ENCODE measurements around the gene METAP1D. TPM values are rescaled to one million over a fixed set of nuclear protein-coding genes. Genes with fewer than 3 reads are reported as not detected.
A peak's percentile ranks its signal among the peaks of the same experiment; 100 is the strongest.

METAP1D gene
- total RNA-seq, 1 experiment from 2014 or later: 8.6 TPM

DNA sequence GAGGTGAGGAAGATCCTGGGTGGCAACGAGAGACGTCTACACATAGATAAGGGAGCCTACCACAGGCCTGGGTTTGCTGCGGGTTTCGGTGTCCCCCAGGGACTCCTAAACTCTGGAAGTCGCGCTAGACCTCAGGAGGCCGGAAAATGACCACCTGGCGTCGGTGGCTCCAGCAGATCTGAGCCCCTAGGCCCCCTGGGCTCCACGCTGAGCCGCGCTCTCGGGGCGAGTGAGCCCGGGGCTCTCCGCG, 84.6 kb downstream of the METAP1D start:
- Histone ChIP-seq H3K36me3 (ENCODE audit: control insufficient read depth, insufficient read depth, low read length) (no peaks in the 10 kb centered on the region), H3K9me3 (ENCODE audit: control insufficient read depth, insufficient read depth, low read depth, low read length) (no peaks in the 10 kb centered on the region), H3K27me3 (ENCODE audit: control insufficient read depth, insufficient read depth, low read length) (no peaks in the 10 kb centered on the region), H3K4me3 (ENCODE audit: low read depth in 2 of 2, low read length in 2 of 2) (peak overlapping the region; percentile 67 to 73), H3K27ac (ENCODE audit: low read length) (peak overlapping the region; percentile 77), H3K4me1 (ENCODE audit: control insufficient read depth, insufficient read depth, low read length) (peaks cover 3% of the 10 kb centered on the region)
- no peak for TF ChIP-seq SIN3A (IDR thresholded peaks at IDR 0.05; ENCODE audit: borderline replicate concordance, insufficient read depth, low read depth, low read length)
- intact Hi-C loops (cut with micrococcal nuclease; ENCODE audit: unreplicated experiment): no loop called here
- no peak for ATAC-seq
- no TSS peak for BruUV-seq (replicated peaks)
- no peak for DNase-seq (ENCODE audit: low read depth, low spot score)
- ChIA-PET CTCF (no interaction called here), POLR2A (interaction anchor here (1.3 kb wide), 1 partner anchor 162 kb away, joined by 3 read pairs; the partner anchor contains the start of gene HAT1)
- in situ Hi-C loops (cut with HindIII; ENCODE audit: low pct_unique_long_range_greater_than_20kb, low sequenced_read_pairs): no loop called here

GRCh38 chr2:172084645-172085459, 85.1 kb downstream of the METAP1D start:
- in situ Hi-C loops (cut with HindIII; ENCODE audit: low pct_unique_long_range_greater_than_20kb, low sequenced_read_pairs) (no loop called here), intact Hi-C loops (cut with micrococcal nuclease; ENCODE audit: unreplicated experiment) (no loop called here)
- no peaks in the 10 kb centered on the region for H3K27me3 ChIP-seq (ENCODE audit: control insufficient read depth, insufficient read depth, low read length)
- TF ChIP-seq REST (IDR thresholded peaks at IDR 0.05; ENCODE audit: insufficient read depth in 1 of 2, low read depth in 2 of 2, low read length in 1 of 2): no peak
- no peak for TF ChIP-seq TCF7L2 (IDR thresholded peaks at IDR 0.05; ENCODE audit: low read depth, low read length)
- TF ChIP-seq CTCF (IDR thresholded peaks at IDR 0.05): no peak; the same call in 1 of the 2 replicates
- peak; percentile 75 for TF ChIP-seq POLR2AphosphoS5 (IDR thresholded peaks at IDR 0.05; ENCODE audit: low read depth, low read length)
- 0 out of 2 replicates have a peak, but pooled peaks have one; percentile 33 for TF ChIP-seq SIN3A (IDR thresholded peaks at IDR 0.05; ENCODE audit: borderline replicate concordance, insufficient read depth, low read depth, low read length)
- POLR2A ChIA-PET: interaction anchor here (0.6 to 1.3 kb wide), 2 partner anchors 162 to 417 kb away, joined by 3 read pairs; partner anchors contain the start of gene HAT1
- H3K4me3 ChIP-seq (ENCODE audit: low read depth in 2 of 2, low read length in 2 of 2): peak overlapping the region; percentile 67 to 73
- H3K4me1 ChIP-seq (ENCODE audit: control insufficient read depth, insufficient read depth, low read length): peaks cover 3% of the 10 kb centered on the region
- H3K27ac ChIP-seq (ENCODE audit: low read length): peak overlapping the region; percentile 77
- no TSS peak for BruUV-seq (replicated peaks)
- ATAC-seq: peak; percentile 96
- CTCF ChIA-PET: no interaction called here
- no peaks in the 10 kb centered on the region for H3K36me3 ChIP-seq (ENCODE audit: control insufficient read depth, insufficient read depth, low read length)
- no peak for DNase-seq (ENCODE audit: low read depth, low spot score)
- no peaks in the 10 kb centered on the region for H3K9me3 ChIP-seq (ENCODE audit: control insufficient read depth, insufficient read depth, low read depth, low read length)

Data from Panc1 (cell line).